Fibroblast of the aortic adventitia (primary cell): ENCODE data around the gene VILL. TPM values are rescaled to one million over a fixed set of nuclear protein-coding genes. Genes with fewer than 3 reads are reported as not detected.
A peak's percentile ranks its signal among the peaks of the same experiment; 100 is the strongest.

Experiments used
- DNase-seq: peaks from one replicate; pipeline ENCODE4 v3.0.0-alpha.2; 2010; ENCODE audit warnings: low read depth
- H3K4me3 ChIP-seq: 2 replicates; pipeline ENCODE4 v1.5.1; 2011; ENCODE audit warnings: low read depth, mild to moderate bottlenecking, control low read depth, low read length, moderate library complexity
- CTCF ChIP-seq: IDR thresholded peaks from 2 replicates; pipeline ENCODE4 v1.5.1; 2011; ENCODE audit warnings: mild to moderate bottlenecking, low read length, control low read depth, inconsistent platforms; ENCODE audit not compliant: insufficient read depth
- total RNA-seq: library from RNA; depleted of rRNA; stranded (reverse); fragments of >200 nt; gene quantifications from 2 replicates; pipeline ENCODE4 v1.2.3, GENCODE V29; 2012; ENCODE audit warnings: low replicate concordance

VILL gene
- total RNA-seq, 1 donor: 7.0 TPM

GRCh38 chr3:38004415-38005075 lies 14.0 kb downstream of the VILL start:
- peak; percentile 66 for DNase-seq
- peak; percentile 77 for TF ChIP-seq CTCF
- no peak overlapping the region for H3K4me3 ChIP-seq

- no peak for TF ChIP-seq CTCF
- H3K4me3 ChIP-seq: no peak overlapping the region
- DNase-seq: no peak
Observed at GRCh38 chr3:38005076-38006020, 14.8 kb downstream of the VILL start.

- TF ChIP-seq CTCF: no peak
- DNase-seq: no peak
- H3K4me3 ChIP-seq: no peak overlapping the region
Observed at GRCh38 chr3:38006031-38006430, 15.4 kb downstream of the VILL start.

GRCh38 chr3:38006445-38006995 lies 15.9 kb downstream of the VILL start:
- no peak for TF ChIP-seq CTCF
- no peak overlapping the region for H3K4me3 ChIP-seq
- no peak for DNase-seq

GRCh38 chr3:38007754-38008090 lies 17.1 kb downstream of the VILL start:
- H3K4me3 ChIP-seq: no peak overlapping the region
- TF ChIP-seq CTCF: no peak
- DNase-seq: no peak

- no peak for DNase-seq
- H3K4me3 ChIP-seq: no peak overlapping the region
- no peak for TF ChIP-seq CTCF
Observed at GRCh38 chr3:38008191-38008701, 17.7 kb downstream of the VILL start.
